Neural cell (in vitro differentiated cells): Measurements from ENCODE around the gene SPATA46. TPM values are rescaled to one million over a fixed set of nuclear protein-coding genes. Genes with fewer than 3 reads are reported as not detected.

Source experiments
- H2AFZ ChIP-seq: fragments of 200-600, 300-800 bp; sonication (generic), shearing (Covaris generic); 2 replicates; pipeline ENCODE4 v1.6.0; 2014; ENCODE audit warnings: low read depth, mild to moderate bottlenecking, antibody characterized with exemption, low read length, moderate library complexity
- H3F3A ChIP-seq: fragments of 200-600 bp; shearing (Covaris generic); 2 replicates; pipeline ENCODE4 v1.6.1; 2016; ENCODE audit warnings: mild to moderate bottlenecking, moderate library complexity, mixed read lengths, antibody characterized with exemption, low read length; ENCODE audit not compliant: insufficient read depth, poor library complexity, severe bottlenecking
- H3K27ac ChIP-seq: fragments of 200-600, 300-800 bp; sonication (generic), shearing (Covaris generic); 2 replicates; pipeline ENCODE4 v1.5.1; 2014; ENCODE audit warnings: mild to moderate bottlenecking, low read length, moderate library complexity
- H3K27me3 ChIP-seq: fragments of 300-800, 200-600 bp; sonication (generic), shearing (Covaris generic); 2 replicates; pipeline ENCODE4 v1.6.0; 2014; ENCODE audit warnings: mild to moderate bottlenecking, low read depth, low read length, moderate library complexity; ENCODE audit not compliant: insufficient read depth
- H3K36me3 ChIP-seq: fragments of 300-800, 200-600 bp; sonication (generic), shearing (Covaris generic); 2 replicates; pipeline ENCODE4 v1.5.1; 2014; ENCODE audit warnings: mild to moderate bottlenecking, antibody characterized with exemption, low read length, moderate library complexity; ENCODE audit not compliant: insufficient read depth
- H3K4me2 ChIP-seq: fragments of 300-800, 200-600 bp; sonication (generic), shearing (Covaris generic); 2 replicates; pipeline ENCODE4 v1.6.0; 2014; ENCODE audit warnings: mild to moderate bottlenecking, low read length
- H3K4me3 ChIP-seq: fragments of 300-800, 200-600 bp; sonication (generic), shearing (Covaris generic); 2 replicates; pipeline ENCODE4 v1.5.1; 2014; ENCODE audit warnings: mild to moderate bottlenecking, low read length, moderate library complexity
- H3K79me2 ChIP-seq: fragments of 200-600 bp; shearing (Covaris generic); replicated peaks from 2 replicates; pipeline ENCODE4 v1.6.0; 2014; ENCODE audit warnings: mild to moderate bottlenecking, low read length, moderate library complexity; ENCODE audit not compliant: insufficient read depth
- H3K9ac ChIP-seq: fragments of 300-800, 200-600 bp; sonication (generic), shearing (Covaris generic); 2 replicates; pipeline ENCODE4 v1.6.1; 2016; ENCODE audit warnings: mild to moderate bottlenecking, low read length, mixed read lengths
- H3K9me2 ChIP-seq: fragments of 200-600 bp; shearing (Covaris generic); 2 replicates; pipeline ENCODE4 v1.6.1; 2016; ENCODE audit warnings: mild to moderate bottlenecking, low read length, mixed read lengths; ENCODE audit not compliant: insufficient read depth
- H3K9me3 ChIP-seq: fragments of 200-600, 300-800 bp; sonication (generic), shearing (Covaris generic); 2 replicates; pipeline ENCODE4 v1.6.1; 2016; ENCODE audit warnings: mild to moderate bottlenecking, mixed run types, low read length, moderate library complexity, mixed read lengths
- H4K20me1 ChIP-seq: fragments of 200-600 bp; shearing (Covaris generic); 2 replicates; pipeline ENCODE4 v1.6.1; 2016; ENCODE audit warnings: mild to moderate bottlenecking, mixed run types; ENCODE audit not compliant: insufficient read depth
- CTCF ChIP-seq: fragments of 450-650 bp; IDR thresholded peaks from 2 replicates; pipeline ENCODE4 v1.5.1; 2014; ENCODE audit warnings: antibody characterized with exemption, mild to moderate bottlenecking, moderate library complexity; ENCODE audit not compliant: poor library complexity, severe bottlenecking
- EP300 ChIP-seq: fragments of 450-650 bp; conservative IDR thresholded peaks from 2 replicates; pipeline ENCODE4 v1.6.1; 2014; ENCODE audit warnings: antibody characterized with exemption, mild to moderate bottlenecking, moderate library complexity; ENCODE audit not compliant: poor library complexity, severe bottlenecking
- EZH2 ChIP-seq: fragments of 200-600, 300-800 bp; shearing (Covaris generic), sonication (generic); IDR thresholded peaks from 2 replicates; pipeline ENCODE4 v1.6.1; 2014; ENCODE audit warnings: antibody characterized with exemption, low read length, borderline replicate concordance, mild to moderate bottlenecking; ENCODE audit not compliant: insufficient read depth, poor library complexity, severe bottlenecking
- MXI1 ChIP-seq: fragments of 450-650 bp; conservative IDR thresholded peaks from 2 replicates; pipeline ENCODE4 v1.6.1; 2014; ENCODE audit warnings: antibody characterized with exemption, mild to moderate bottlenecking; ENCODE audit not compliant: poor library complexity, severe bottlenecking
- POLR2AphosphoS5 ChIP-seq: IDR thresholded peaks from 2 replicates; pipeline ENCODE4 v1.6.1; 2012
- RAD21 ChIP-seq: fragments of 450-650 bp; conservative IDR thresholded peaks from 2 replicates; pipeline ENCODE4 v1.6.1; 2014; ENCODE audit warnings: antibody characterized with exemption, mild to moderate bottlenecking, moderate library complexity
- REST ChIP-seq: IDR thresholded peaks from 2 replicates; pipeline ENCODE4 v1.6.1; 2012; ENCODE audit warnings: borderline replicate concordance
- SMC3 ChIP-seq: fragments of 450-650 bp; conservative IDR thresholded peaks from 2 replicates; pipeline ENCODE4 v1.6.1; 2014; ENCODE audit warnings: antibody characterized with exemption, mild to moderate bottlenecking, moderate library complexity; ENCODE audit not compliant: poor library complexity
- TAF1 ChIP-seq: IDR thresholded peaks from 2 replicates; pipeline ENCODE4 v1.6.1; 2012; ENCODE audit warnings: low read depth
- polyA plus RNA-seq: library from polyadenylated mRNA; depleted of rRNA; stranded (reverse); fragments of >200 nt; gene quantifications from 2 replicates; pipeline ENCODE4 v1.2.3, GENCODE V29; 2014

SPATA46 gene
- polyA plus RNA-seq, 1 donor from 2014 or later = not detected

GRCh38 chr1:162375463-162375862, 1.2 kb downstream of the SPATA46 start:
- H3K9me2 ChIP-seq = no peaks in the 10 kb centered on the region
- H4K20me1 ChIP-seq = no peaks in the 10 kb centered on the region
- no peaks in the 10 kb centered on the region for H3K79me2 ChIP-seq
- H3K27me3 ChIP-seq = no peaks in the 10 kb centered on the region
- H2AFZ ChIP-seq = no peak overlapping the region
- H3K27ac ChIP-seq = no peak overlapping the region
- no peak for TF ChIP-seq CTCF
- no peak for TF ChIP-seq EP300
- no peak for TF ChIP-seq RAD21
- no peak for TF ChIP-seq SMC3
- no peak for TF ChIP-seq EZH2
- TF ChIP-seq MXI1 = no peak
- no peak for TF ChIP-seq TAF1
- TF ChIP-seq POLR2AphosphoS5 = no peak
- no peaks in the 10 kb centered on the region for H3K9me3 ChIP-seq
- H3F3A ChIP-seq = no peaks in the 10 kb centered on the region
- H3K4me3 ChIP-seq = no peak overlapping the region
- H3K9ac ChIP-seq = no peak overlapping the region
- H3K4me2 ChIP-seq = no peak overlapping the region
- no peaks in the 10 kb centered on the region for H3K36me3 ChIP-seq

- H3K27me3 ChIP-seq = no peaks in the 10 kb centered on the region
- H3K9me3 ChIP-seq = no peaks in the 10 kb centered on the region
- H2AFZ ChIP-seq = no peak overlapping the region
- no peak overlapping the region for H3K9ac ChIP-seq
- H3K27ac ChIP-seq = no peak overlapping the region
- H3K79me2 ChIP-seq = no peaks in the 10 kb centered on the region
- no peaks in the 10 kb centered on the region for H3K36me3 ChIP-seq
- TF ChIP-seq POLR2AphosphoS5 = no peak
- TF ChIP-seq TAF1 = no peak
- no peak for TF ChIP-seq REST
- TF ChIP-seq RAD21 = no peak
- TF ChIP-seq CTCF = no peak
- no peak for TF ChIP-seq MXI1
- TF ChIP-seq SMC3 = no peak
- TF ChIP-seq EZH2 = no peak
- TF ChIP-seq EP300 = no peak
- H3K4me2 ChIP-seq = no peak overlapping the region
- no peaks in the 10 kb centered on the region for H4K20me1 ChIP-seq
- H3F3A ChIP-seq = no peaks in the 10 kb centered on the region
- H3K9me2 ChIP-seq = no peaks in the 10 kb centered on the region
- no peak overlapping the region for H3K4me3 ChIP-seq
These were observed 2.2 kb downstream of the SPATA46 start for GRCh38 chr1:162374406-162374805.
